GM23248 (cell line): ENCODE measurements around the gene DLG2.

Experiments
- EZH2 ChIP-seq: fragments of 200-600 bp; sonication (generic); IDR thresholded peaks from 2 replicates; pipeline ENCODE4 v1.6.1; 2018; ENCODE audit warnings: antibody characterized with exemption, mild to moderate bottlenecking; ENCODE audit not compliant: insufficient read depth, poor library complexity, severe bottlenecking
- EZH2phosphoT487 ChIP-seq: fragments of 200-600 bp; sonication (generic); IDR thresholded peaks from 2 replicates; pipeline ENCODE4 v1.6.1; 2018; ENCODE audit warnings: antibody characterized with exemption, moderate library complexity, mild to moderate bottlenecking, low read depth; ENCODE audit not compliant: insufficient read depth

DNA sequence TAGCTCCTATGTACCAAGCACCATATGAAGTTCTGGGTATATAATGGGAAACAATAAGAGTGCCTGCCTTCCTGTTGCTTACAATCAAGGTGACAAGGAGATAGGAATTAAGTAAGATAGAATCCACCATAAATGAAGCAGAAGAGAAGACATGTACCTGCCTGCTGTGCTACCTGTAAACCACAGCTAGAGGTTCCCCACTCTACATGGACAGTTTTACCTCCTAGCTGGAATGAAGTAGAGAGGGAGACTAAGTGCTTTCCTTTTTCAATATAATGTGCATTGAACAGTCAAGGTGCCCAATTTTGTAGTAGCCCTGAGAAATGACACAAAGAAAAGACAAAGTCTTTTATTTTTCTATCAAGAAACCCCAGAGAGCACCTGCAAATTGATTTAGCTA, 984.6 kb downstream of the DLG2 start:
- no peak for TF ChIP-seq EZH2
- no peak for TF ChIP-seq EZH2phosphoT487
